PC-9 (cell line): ENCODE data around the gene PCGF1. TPM values are rescaled to one million over a fixed set of nuclear protein-coding genes. Genes with fewer than 3 reads are reported as not detected.
"Not testable (repeated sequence)": the region's sequence is repeated elsewhere in the genome, so short reads cannot be mapped to it uniquely, and the experiment has no call there.

Experiments used
- BruUV-seq: library from RNA; stranded (reverse); fragments of 400-500 nt; replicated peaks from 2 replicates; lab custom pipeline; 2021; lab: Mats Ljungman, UMichigan
- CTCF ChIA-PET: fragments of 300-600 bp; sonication (Branson Sonifier 250); formaldehyde crosslinking; loops from one replicate; lab custom pipeline; 2022; ENCODE audit warnings: antibody characterized with exemption; lab: Charles Lee
- POLR2A ChIA-PET: fragments of 300-600 bp; sonication (Branson Sonifier 250); formaldehyde crosslinking; loops from one replicate; lab custom pipeline; 2022; ENCODE audit warnings: antibody characterized with exemption; ENCODE audit not compliant: unreplicated experiment; lab: Charles Lee
- DNase-seq, 2 experiments: peaks; one replicate each; pipeline versions ENCODE4 v3.0.0 to v3.0.0-alpha.2; 2015 to 2022; ENCODE audit warnings: mixed read lengths in 1 of 2
- H2AFZ ChIP-seq: fragments of 200-600 bp; sonication (generic); 2 replicates; pipeline ENCODE4 v1.8.1; 2017; ENCODE audit warnings: antibody characterized with exemption
- H3F3A ChIP-seq: fragments of 200-600 bp; sonication (generic); 2 replicates; pipeline ENCODE4 v1.8.1; 2017; ENCODE audit warnings: antibody characterized with exemption, mild to moderate bottlenecking, low read depth; ENCODE audit not compliant: insufficient read depth
- H3K27ac ChIP-seq: fragments of 200-600 bp; sonication (generic); 2 replicates; pipeline ENCODE4 v1.6.1; 2016; ENCODE audit warnings: mixed run types
- H3K27me3 ChIP-seq: fragments of 200-600 bp; sonication (generic); 2 replicates; pipeline ENCODE4 v1.6.1; 2016; ENCODE audit warnings: low read depth, mixed run types; ENCODE audit not compliant: insufficient read depth
- H3K36me3 ChIP-seq: fragments of 200-600 bp; sonication (generic); 2 replicates; pipeline ENCODE4 v1.6.1; 2016; ENCODE audit warnings: low read depth, mixed run types
- H3K4me1 ChIP-seq: fragments of 200-600 bp; sonication (generic); replicated peaks from 2 replicates; pipeline ENCODE4 v1.6.1; 2016; ENCODE audit warnings: mixed run types; ENCODE audit not compliant: insufficient read depth
- H3K4me2 ChIP-seq: fragments of 200-600 bp; sonication (generic); 2 replicates; pipeline ENCODE4 v1.6.1; 2017; ENCODE audit warnings: mixed run types
- H3K4me3 ChIP-seq: fragments of 200-600 bp; sonication (generic); 2 replicates; pipeline ENCODE4 v1.6.1; 2016; ENCODE audit warnings: mixed run types
- H3K79me2 ChIP-seq: fragments of 200-600 bp; sonication (generic); 2 replicates; pipeline ENCODE4 v1.6.1; 2017; ENCODE audit warnings: low read depth, mixed run types
- H3K9me2 ChIP-seq: fragments of 200-600 bp; sonication (generic); 2 replicates; pipeline ENCODE4 v1.8.1; 2017; ENCODE audit warnings: mild to moderate bottlenecking; ENCODE audit not compliant: insufficient read depth
- H3K9me3 ChIP-seq: fragments of 200-600 bp; sonication (generic); 2 replicates; pipeline ENCODE4 v1.8.1; 2016; ENCODE audit warnings: low read depth; ENCODE audit not compliant: insufficient read depth
- H4K20me1 ChIP-seq: fragments of 200-600 bp; sonication (generic); 2 replicates; pipeline ENCODE4 v1.8.1; 2017; ENCODE audit not compliant: insufficient read depth
- EZH2 ChIP-seq: fragments of 200-600 bp; sonication (generic); IDR thresholded peaks from 2 replicates; pipeline ENCODE4 v1.8.0; 2017; ENCODE audit warnings: antibody characterized with exemption, low read depth
- intact Hi-C: fragments of 100-400 bp; cut with micrococcal nuclease; formaldehyde crosslinking; loops from one replicate; pipeline ENCODE4 v1.10.0; 2022; ENCODE audit not compliant: unreplicated experiment
- total RNA-seq: library from RNA; stranded (reverse); gene quantifications from 2 replicates; pipeline ENCODE4 v1.2.3, GENCODE V29; 2021
- TF ChIP-seq, protein P1 (sequence below): fragments of 200-600 bp; sonication (generic); conservative IDR thresholded peaks from 2 replicates; pipeline ENCODE4 v1.6.1; 2017; ENCODE audit warnings: mixed run types, antibody characterized with exemption, mild to moderate bottlenecking, moderate library complexity

The PCGF1 gene
- total RNA-seq, 1 experiment from 2014 or later, result 31.3 TPM

DNA sequence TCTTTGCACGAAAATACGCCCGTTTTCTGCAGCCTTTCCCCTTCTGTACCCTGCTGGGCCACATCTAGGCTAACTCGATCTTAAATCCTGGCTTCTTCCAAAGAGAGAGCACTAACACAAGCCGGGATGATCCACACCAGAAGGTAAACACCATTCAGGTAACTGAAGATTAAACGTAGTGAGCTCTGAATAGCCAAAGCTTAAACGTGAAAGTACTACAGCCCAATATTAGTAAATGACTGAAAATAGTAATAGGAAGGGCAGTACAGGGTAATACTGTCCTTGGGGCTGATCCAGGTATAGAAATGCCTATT lies 34.6 kb downstream of the PCGF1 start:
- Histone ChIP-seq H3K9me3 (no peaks in the 10 kb centered on the region), H4K20me1 (no peaks in the 10 kb centered on the region), H2AFZ (peak overlapping the region; percentile 93), H3F3A (peaks cover 64% of the 10 kb centered on the region), H3K9me2 (no peaks in the 10 kb centered on the region), H3K4me2 (peak overlapping the region; percentile 95), H3K27me3 (no peaks in the 10 kb centered on the region), H3K4me1 (peaks cover 9% of the 10 kb centered on the region), H3K27ac (peak overlapping the region; percentile 74), H3K36me3 (no peaks in the 10 kb centered on the region), H3K4me3 (peak overlapping the region; percentile 89), H3K79me2 (0 out of 2 replicates have a peak, but pooled peaks cover 3% of the 10 kb centered on the region)
- peak in 1 of 2 experiments; percentile 28 for DNase-seq
- ChIA-PET POLR2A (interaction anchor here (0.6 to 1.3 kb wide), 2 partner anchors 15 to 181 kb away, joined by 3 to 7 read pairs; partner anchors contain the start of genes SEMA4F and WBP1), CTCF (interaction anchor here (0.6 kb wide), 1 partner anchor 81 kb away, joined by 13 read pairs; the partner anchor contains the start of gene LOXL3)
- no peak for TF ChIP-seq EZH2
- TSS peak; percentile 82 for BruUV-seq
- intact Hi-C loops, result no loop called here

GRCh38 chr2:74472086-74472944 lies 35.2 kb downstream of the PCGF1 start, which contains the start of gene MRPL53:
TSS of gene MRPL53 (minus strand) at chr2:74472680. CDS start at chr2:74472660, 20 bp downstream.
- H2AFZ ChIP-seq, result peak within 1 kb of the TSS; percentile 93
- DNase-seq, result peak; percentile 91 to 93
- H3K4me2 ChIP-seq, result peak within 1 kb of the TSS; percentile 95
- H3K27ac ChIP-seq, result peak within 1 kb of the TSS; percentile 74
- no peak for TF ChIP-seq EZH2
- TF ChIP-seq, protein P1, sequence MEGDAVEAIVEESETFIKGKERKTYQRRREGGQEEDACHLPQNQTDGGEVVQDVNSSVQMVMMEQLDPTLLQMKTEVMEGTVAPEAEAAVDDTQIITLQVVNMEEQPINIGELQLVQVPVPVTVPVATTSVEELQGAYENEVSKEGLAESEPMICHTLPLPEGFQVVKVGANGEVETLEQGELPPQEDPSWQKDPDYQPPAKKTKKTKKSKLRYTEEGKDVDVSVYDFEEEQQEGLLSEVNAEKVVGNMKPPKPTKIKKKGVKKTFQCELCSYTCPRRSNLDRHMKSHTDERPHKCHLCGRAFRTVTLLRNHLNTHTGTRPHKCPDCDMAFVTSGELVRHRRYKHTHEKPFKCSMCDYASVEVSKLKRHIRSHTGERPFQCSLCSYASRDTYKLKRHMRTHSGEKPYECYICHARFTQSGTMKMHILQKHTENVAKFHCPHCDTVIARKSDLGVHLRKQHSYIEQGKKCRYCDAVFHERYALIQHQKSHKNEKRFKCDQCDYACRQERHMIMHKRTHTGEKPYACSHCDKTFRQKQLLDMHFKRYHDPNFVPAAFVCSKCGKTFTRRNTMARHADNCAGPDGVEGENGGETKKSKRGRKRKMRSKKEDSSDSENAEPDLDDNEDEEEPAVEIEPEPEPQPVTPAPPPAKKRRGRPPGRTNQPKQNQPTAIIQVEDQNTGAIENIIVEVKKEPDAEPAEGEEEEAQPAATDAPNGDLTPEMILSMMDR, result no peak
- peak within 1 kb of the TSS; percentile 89 for H3K4me3 ChIP-seq
- no peaks in the 10 kb centered on the region for H3K9me2 ChIP-seq
- ChIA-PET CTCF (interaction anchor here (0.6 kb wide), 1 partner anchor 82 kb away, joined by 13 read pairs; the partner anchor contains the start of gene LOXL3), POLR2A (interaction anchor here (1.3 kb wide), 1 partner anchor 14 kb away, joined by 7 read pairs; the partner anchor contains the start of gene WBP1)
- 0 out of 2 replicates have a peak, but pooled peaks cover 3% of the 10 kb centered on the region for H3K79me2 ChIP-seq
- BruUV-seq, result TSS peak; percentile 76
- H4K20me1 ChIP-seq, result no peaks in the 10 kb centered on the region
- intact Hi-C loops, result no loop called here
- peaks cover 9% of the 10 kb centered on the region for H3K4me1 ChIP-seq
- peaks cover 66% of the 10 kb centered on the region for H3F3A ChIP-seq
- no peaks in the 10 kb centered on the region for H3K9me3 ChIP-seq
- H3K27me3 ChIP-seq, result no peaks in the 10 kb centered on the region
- H3K36me3 ChIP-seq, result no peaks in the 10 kb centered on the region

DNA sequence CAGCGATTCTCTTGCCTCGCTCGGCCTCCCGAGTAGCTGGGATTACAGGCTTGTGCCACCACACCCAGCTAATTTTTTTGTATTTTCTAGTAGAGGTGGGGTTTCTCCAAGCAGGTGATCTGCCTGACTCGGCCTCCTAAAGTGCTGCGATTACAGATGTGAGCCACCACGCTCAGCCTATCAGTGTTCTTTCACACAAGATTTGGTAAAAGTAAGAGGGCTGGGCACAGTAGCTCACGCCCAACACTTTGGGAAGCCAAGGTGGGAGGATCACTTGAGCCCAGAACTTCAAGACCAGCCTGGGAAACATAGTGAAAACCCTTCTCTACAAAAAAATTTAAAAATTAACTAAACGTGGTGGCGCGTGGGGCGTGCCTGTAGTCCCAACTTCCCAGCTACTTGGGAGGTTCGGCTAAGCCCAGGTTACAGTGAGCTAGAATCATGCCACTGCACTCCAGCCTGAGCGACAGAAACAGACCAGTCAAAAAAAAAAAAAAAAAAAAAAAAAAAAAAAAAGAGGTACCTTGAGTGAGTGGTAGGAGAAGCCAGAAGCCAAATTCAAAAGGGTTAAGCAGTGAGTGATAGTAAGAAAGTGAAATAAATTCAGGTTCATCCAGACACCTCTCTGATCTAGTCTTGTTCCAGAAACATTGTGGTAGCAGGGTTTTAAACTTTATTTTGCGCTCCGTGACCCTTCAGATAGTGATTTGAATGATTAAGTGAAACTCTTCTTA lies 36.0 kb downstream of the PCGF1 start:
- ChIA-PET POLR2A (interaction anchor here (0.6 to 0.7 kb wide), 4 partner anchors 28 to 997 kb away, joined by 3 to 19 read pairs (median 6); partner anchors contain the start of gene LBX2), CTCF (interaction anchor here (0.6 to 0.7 kb wide), 3 partner anchors 20 to 80 kb away, joined by 4 to 9 read pairs (median 8); no protein-coding TSS in a partner anchor)
- DNase-seq, result no peak
- no peaks in the 10 kb centered on the region for H3K36me3 ChIP-seq
- H3K9me2 ChIP-seq, result no peaks in the 10 kb centered on the region
- 0 out of 2 replicates have a peak, but pooled peaks cover 3% of the 10 kb centered on the region for H3K79me2 ChIP-seq
- H3K4me2 ChIP-seq, result peak overlapping the region; percentile 95
- peak overlapping the region; percentile 93 for H2AFZ ChIP-seq
- BruUV-seq, result no TSS peak
- H3K9me3 ChIP-seq, result no peaks in the 10 kb centered on the region
- peaks cover 61% of the 10 kb centered on the region for H3F3A ChIP-seq
- peak overlapping the region; percentile 74 for H3K27ac ChIP-seq
- H4K20me1 ChIP-seq, result no peaks in the 10 kb centered on the region
- H3K27me3 ChIP-seq, result no peaks in the 10 kb centered on the region
- no peak for TF ChIP-seq EZH2
- TF ChIP-seq, protein P1, result no peak
- H3K4me1 ChIP-seq, result peaks cover 9% of the 10 kb centered on the region
- peak overlapping the region; percentile 89 for H3K4me3 ChIP-seq
- intact Hi-C loops, result no loop called here

GRCh38 chr2:74470742-74471141 lies 36.8 kb downstream of the PCGF1 start:
- H3K36me3 ChIP-seq, H3K9me3 ChIP-seq, DNase-seq, H3K27me3 ChIP-seq, BruUV-seq, H3K27ac ChIP-seq, intact Hi-C loops, H3K9me2 ChIP-seq, H2AFZ ChIP-seq, H4K20me1 ChIP-seq, H3K4me3 ChIP-seq, H3K79me2 ChIP-seq: not testable (repeated sequence)
- peaks cover 15% of the 10 kb centered on the region for H3K4me1 ChIP-seq
- H3F3A ChIP-seq, result peaks cover 59% of the 10 kb centered on the region
- ChIA-PET POLR2A (interaction anchor here (0.6 kb wide), 1 partner anchor 265 kb away, joined by 19 read pairs; no protein-coding TSS in a partner anchor), CTCF (interaction anchor here (0.6 to 0.7 kb wide), 2 partner anchors 21 to 79 kb away, joined by 4 to 9 read pairs; no protein-coding TSS in a partner anchor)
- peak overlapping the region; percentile 95 for H3K4me2 ChIP-seq
